CD4-positive, CD25-positive, alpha-beta regulatory T cell (primary cell): ENCODE measurements around the gene SLC5A1. TPM values are rescaled to one million over a fixed set of nuclear protein-coding genes. Genes with fewer than 3 reads are reported as not detected.

ENCODE experiments used
- ATAC-seq, 2 donors: fragments of 150-1000 bp; cut with Tn5 transposase; one replicate each; pipeline ENCODE4 v1.10.0; 2021; ENCODE audit warnings: low read depth in 2 of 2, moderate number of reproducible peaks in 2 of 2, moderate library complexity in 1 of 2
- DNase-seq, 3 donors: peaks; one replicate each; pipeline versions ENCODE4 v3.0.0 to v3.0.0-alpha.2; 2012 to 2022; ENCODE audit warnings: mixed read lengths in 1 of 3
- H3K27ac ChIP-seq: one replicate; pipeline ENCODE4 v1.7.0; 2013; ENCODE audit warnings: mild to moderate bottlenecking, low read length; ENCODE audit not compliant: insufficient read depth, poor library complexity, severe bottlenecking
- H3K27me3 ChIP-seq: one replicate; pipeline ENCODE4 v1.7.0; 2013; ENCODE audit warnings: low read length; ENCODE audit not compliant: control insufficient read depth, insufficient read depth
- H3K36me3 ChIP-seq: one replicate; pipeline ENCODE4 v1.7.0; 2013; ENCODE audit warnings: mild to moderate bottlenecking, low read length, moderate library complexity; ENCODE audit not compliant: control insufficient read depth, insufficient read depth
- H3K4me1 ChIP-seq: 2 replicates; pipeline ENCODE4 v1.7.0; 2013; ENCODE audit warnings: mild to moderate bottlenecking, low read length; ENCODE audit not compliant: insufficient read depth, control insufficient read depth, poor library complexity, severe bottlenecking
- H3K4me3 ChIP-seq: one replicate; pipeline ENCODE4 v1.7.0; 2013; ENCODE audit warnings: low read depth, mild to moderate bottlenecking, low read length, moderate library complexity
- H3K9me3 ChIP-seq, 2 experiments: 1 replicate in 1 of 2; 2 replicates in 1 of 2; pipeline ENCODE4 v1.7.0; 2013; ENCODE audit warnings: low read length in 2 of 2, mild to moderate bottlenecking in 1 of 2, moderate library complexity in 1 of 2; ENCODE audit not compliant: control insufficient read depth in 2 of 2
- H3K27ac Mint-ChIP-seq, 3 donors: one replicate each; pipeline ENCODE4 v1.8.0; 2020 to 2022; ENCODE audit warnings: mild to moderate bottlenecking in 3 of 3, mixed read lengths in 3 of 3, moderate library complexity in 2 of 3
- H3K27me3 Mint-ChIP-seq: one replicate; pipeline ENCODE4 v1.8.0; 2022; ENCODE audit warnings: mild to moderate bottlenecking, mixed read lengths
- H3K36me3 Mint-ChIP-seq: one replicate; pipeline ENCODE4 v1.8.0; 2020; ENCODE audit warnings: mixed read lengths
- H3K4me1 Mint-ChIP-seq, 4 donors: one replicate each; pipeline ENCODE4 v1.8.0; 2020 to 2022; ENCODE audit warnings: mixed read lengths in 4 of 4, mild to moderate bottlenecking in 1 of 4
- H3K4me3 Mint-ChIP-seq, 4 donors: one replicate each; pipeline ENCODE4 v1.8.0; 2020 to 2022; ENCODE audit warnings: mild to moderate bottlenecking in 4 of 4, mixed read lengths in 4 of 4, moderate library complexity in 3 of 4
- H3K9me3 Mint-ChIP-seq, 7 donors: one replicate each; pipeline ENCODE4 v1.8.0; 2020 to 2022; ENCODE audit warnings: mixed read lengths in 7 of 7, mild to moderate bottlenecking in 3 of 7, moderate library complexity in 2 of 7
- polyA plus RNA-seq, 4 donors: library from polyadenylated mRNA; unstranded; fragments of 300-500 nt; fragmentation: Illumina TruSeq; gene quantifications; one replicate each; pipeline ENCODE4 v1.2.3, GENCODE V29; 2021
- total RNA-seq: library from RNA; stranded (reverse); gene quantifications from one replicate; pipeline ENCODE4 v1.2.3, GENCODE V29; 2022

Gene SLC5A1
- total and polyA plus RNA-seq, 5 donors from 2014 or later = not detected

DNA sequence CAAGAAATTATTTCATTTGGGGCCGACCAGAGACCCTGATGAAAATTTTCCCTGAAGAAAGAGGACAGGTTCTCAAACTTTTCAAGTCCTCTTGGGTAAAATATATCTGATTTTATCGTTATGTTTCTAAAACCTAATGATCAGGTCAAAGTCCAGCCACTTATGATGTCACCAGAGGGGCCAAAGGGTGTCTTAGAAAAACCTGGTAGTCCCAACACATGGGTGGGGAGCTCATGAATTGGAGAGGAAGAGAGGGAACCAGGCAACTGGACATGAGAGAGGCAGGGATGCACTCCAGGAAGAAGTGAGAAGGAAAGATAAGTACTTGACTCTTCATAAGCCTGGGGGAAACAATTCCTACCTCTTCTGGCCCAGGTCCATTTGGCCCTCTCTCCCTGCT lies 9.2 kb downstream of the SLC5A1 start:
- no peak overlapping the region for H3K4me3 Mint-ChIP-seq
- H3K4me1 ChIP-seq = no peaks in the 10 kb centered on the region
- H3K9me3 ChIP-seq = no peaks in the 10 kb centered on the region
- no peak overlapping the region for H3K4me3 ChIP-seq
- no peak for DNase-seq
- no peaks in the 10 kb centered on the region for H3K36me3 ChIP-seq
- H3K36me3 Mint-ChIP-seq = no peaks in the 10 kb centered on the region
- no peak overlapping the region for H3K27ac ChIP-seq
- H3K27ac Mint-ChIP-seq = no peak overlapping the region
- H3K4me1 Mint-ChIP-seq = peaks cover 0 to 3% (median 0%) of the 10 kb centered on the region in 4 donors
- H3K27me3 ChIP-seq = peaks cover 3% of the 10 kb centered on the region
- peaks cover 0 to under 1% (median 0%) of the 10 kb centered on the region in 7 donors for H3K9me3 Mint-ChIP-seq
- peaks cover 20% of the 10 kb centered on the region for H3K27me3 Mint-ChIP-seq
- no peak for ATAC-seq

- Histone ChIP-seq H3K4me3 (no peak overlapping the region), H3K4me1 (no peaks in the 10 kb centered on the region), H3K9me3 (no peaks in the 10 kb centered on the region), H3K36me3 (no peaks in the 10 kb centered on the region), H3K27me3 (peaks cover 3% of the 10 kb centered on the region), H3K27ac (no peak overlapping the region)
- DNase-seq (no peak), ATAC-seq (no peak)
- no peak overlapping the region for H3K27ac Mint-ChIP-seq
- H3K9me3 Mint-ChIP-seq = no peaks in the 10 kb centered on the region
- H3K4me3 Mint-ChIP-seq = no peak overlapping the region
- peaks cover 24% of the 10 kb centered on the region for H3K27me3 Mint-ChIP-seq
- peaks cover 0 to 3% (median 0%) of the 10 kb centered on the region in 4 donors for H3K4me1 Mint-ChIP-seq
- no peaks in the 10 kb centered on the region for H3K36me3 Mint-ChIP-seq
Observed at GRCh38 chr22:32052936-32053791, 10.1 kb downstream of the SLC5A1 start.

GRCh38 chr22:32055069-32055468 lies 12.0 kb downstream of the SLC5A1 start:
- Histone ChIP-seq H3K36me3 (no peaks in the 10 kb centered on the region), H3K27ac (no peak overlapping the region), H3K4me1 (no peaks in the 10 kb centered on the region), H3K4me3 (no peak overlapping the region), H3K27me3 (peaks cover 6% of the 10 kb centered on the region), H3K9me3 (no peaks in the 10 kb centered on the region)
- no peak overlapping the region for H3K27ac Mint-ChIP-seq
- no peaks in the 10 kb centered on the region for H3K36me3 Mint-ChIP-seq
- DNase-seq (no peak), ATAC-seq (no peak)
- no peaks in the 10 kb centered on the region for H3K9me3 Mint-ChIP-seq
- H3K4me1 Mint-ChIP-seq = peaks cover 0 to 3% (median 0%) of the 10 kb centered on the region in 4 donors
- no peak overlapping the region for H3K4me3 Mint-ChIP-seq
- H3K27me3 Mint-ChIP-seq = peaks cover 22% of the 10 kb centered on the region

DNA sequence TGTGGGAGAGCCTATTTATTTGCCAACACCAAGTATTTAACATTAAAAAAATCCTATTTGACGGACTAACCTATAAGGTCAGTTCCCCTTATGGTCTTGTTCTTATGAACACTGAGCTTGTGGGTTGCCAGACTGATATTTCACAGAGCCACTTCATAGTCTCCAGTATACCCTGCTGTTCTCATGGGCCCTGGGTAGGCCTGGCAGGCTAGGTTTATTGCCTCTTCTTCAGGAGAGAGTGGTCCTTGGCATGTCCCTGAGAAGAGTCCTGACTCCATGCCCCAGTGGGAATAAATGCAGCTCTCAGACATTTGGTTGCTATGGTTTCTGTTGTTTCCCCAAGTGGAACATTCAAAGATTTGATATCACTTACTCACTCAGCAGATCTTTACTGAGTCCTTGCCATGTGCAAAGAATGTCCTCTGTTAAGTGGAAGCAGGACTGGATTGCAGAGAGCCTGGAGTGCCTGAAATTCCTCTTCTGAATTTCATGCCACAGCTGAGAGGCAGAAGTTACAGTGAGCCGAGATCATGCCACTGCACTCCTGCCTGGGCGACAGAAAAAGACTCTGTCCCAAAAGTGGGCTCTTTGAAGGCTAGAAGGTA lies 15.7 kb downstream of the SLC5A1 start:
- peaks cover 25% of the 10 kb centered on the region for H3K27me3 Mint-ChIP-seq
- H3K27ac ChIP-seq = no peak overlapping the region
- DNase-seq (no peak), ATAC-seq (no peak)
- no peaks in the 10 kb centered on the region for H3K36me3 ChIP-seq
- no peaks in the 10 kb centered on the region for H3K36me3 Mint-ChIP-seq
- no peak overlapping the region for H3K4me3 ChIP-seq
- peaks cover 6% of the 10 kb centered on the region for H3K27me3 ChIP-seq
- no peaks in the 10 kb centered on the region for H3K4me1 Mint-ChIP-seq
- no peak overlapping the region for H3K4me3 Mint-ChIP-seq
- H3K9me3 ChIP-seq = no peaks in the 10 kb centered on the region
- H3K9me3 Mint-ChIP-seq = peaks cover 0 to 2% (median 0%) of the 10 kb centered on the region in 7 donors
- no peaks in the 10 kb centered on the region for H3K4me1 ChIP-seq
- H3K27ac Mint-ChIP-seq = no peak overlapping the region

- no peak overlapping the region for H3K27ac Mint-ChIP-seq
- peaks cover 28% of the 10 kb centered on the region for H3K27me3 Mint-ChIP-seq
- H3K36me3 ChIP-seq = no peaks in the 10 kb centered on the region
- H3K9me3 Mint-ChIP-seq = peaks cover 0 to 2% (median 0%) of the 10 kb centered on the region in 7 donors
- H3K36me3 Mint-ChIP-seq = no peaks in the 10 kb centered on the region
- H3K4me3 Mint-ChIP-seq = no peak overlapping the region
- no peak overlapping the region for H3K27ac ChIP-seq
- DNase-seq = no peak
- H3K4me1 ChIP-seq = no peaks in the 10 kb centered on the region
- H3K9me3 ChIP-seq = no peaks in the 10 kb centered on the region
- ATAC-seq = no peak
- H3K27me3 ChIP-seq = peaks cover 10% of the 10 kb centered on the region
- H3K4me3 ChIP-seq = no peak overlapping the region
- no peaks in the 10 kb centered on the region for H3K4me1 Mint-ChIP-seq
Observed at GRCh38 chr22:32059426-32059825, 16.4 kb downstream of the SLC5A1 start.

GRCh38 chr22:32063701-32064100 lies 20.6 kb downstream of the SLC5A1 start:
- Histone ChIP-seq H3K36me3 (no peaks in the 10 kb centered on the region), H3K4me3 (no peak overlapping the region), H3K27me3 (peaks cover 12% of the 10 kb centered on the region), H3K4me1 (no peaks in the 10 kb centered on the region), H3K9me3 (no peaks in the 10 kb centered on the region), H3K27ac (no peak overlapping the region)
- no peak overlapping the region for H3K4me3 Mint-ChIP-seq
- H3K9me3 Mint-ChIP-seq = peaks cover 0 to 2% (median 0%) of the 10 kb centered on the region in 7 donors
- no peaks in the 10 kb centered on the region for H3K4me1 Mint-ChIP-seq
- H3K27ac Mint-ChIP-seq = no peak overlapping the region
- DNase-seq (no peak), ATAC-seq (no peak)
- H3K36me3 Mint-ChIP-seq = no peaks in the 10 kb centered on the region
- H3K27me3 Mint-ChIP-seq = peaks cover 26% of the 10 kb centered on the region

- no peak overlapping the region for H3K4me3 Mint-ChIP-seq
Observed at GRCh38 chr22:32066820-32067219, 23.8 kb downstream of the SLC5A1 start.

More at GRCh38 chr22:32066820-32067219, 23.8 kb downstream of the SLC5A1 start:
- H3K4me3 ChIP-seq = no peak overlapping the region
- Mint-ChIP-seq H3K27me3 (peaks cover 18% of the 10 kb centered on the region), H3K4me1 (no peaks in the 10 kb centered on the region), H3K27ac (no peak overlapping the region), H3K36me3 (no peaks in the 10 kb centered on the region), H3K9me3 (peaks cover 0 to 2% (median 0%) of the 10 kb centered on the region in 7 donors)
- H3K36me3 ChIP-seq = no peaks in the 10 kb centered on the region
- DNase-seq (no peak), ATAC-seq (no peak)
- H3K27ac ChIP-seq = no peak overlapping the region
- peaks cover 16% of the 10 kb centered on the region for H3K27me3 ChIP-seq
- no peaks in the 10 kb centered on the region for H3K9me3 ChIP-seq
- no peaks in the 10 kb centered on the region for H3K4me1 ChIP-seq
